HG03558 (cell line): ENCODE results near the gene TTYH3.
"Not testable (repeated sequence)": the region's sequence is repeated elsewhere in the genome, so short reads cannot be mapped to it uniquely, and the experiment has no call there.

ENCODE experiments used
- ATAC-seq: cut with Tn5 transposase; IDR thresholded peaks from one replicate; pipeline ENCODE4 v1.9.1; 2021; ENCODE audit warnings: moderate number of reproducible peaks; ENCODE audit not compliant: unreplicated experiment; ENCODE audit errors: extremely low read depth

TTYH3 gene

DNA sequence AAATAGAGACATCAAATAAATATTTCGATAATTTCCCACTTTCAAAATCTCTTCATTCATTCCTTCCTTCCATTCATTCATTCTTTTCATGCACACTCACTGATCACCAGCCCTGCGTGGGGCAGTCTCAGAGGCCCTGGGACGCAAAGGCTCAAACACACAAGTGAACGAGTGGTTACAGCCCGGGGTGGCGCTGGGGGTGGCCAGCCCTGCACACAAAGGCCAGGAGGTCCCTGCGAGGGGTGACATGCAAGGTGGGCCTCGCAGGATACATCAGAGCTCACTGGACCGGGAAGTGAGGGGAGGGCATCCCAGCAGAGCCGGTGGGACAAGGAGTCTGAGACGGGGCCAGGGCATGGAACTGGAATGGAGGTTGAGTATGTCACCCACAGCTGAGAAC lies 29.9 kb upstream of the TTYH3 start:
- ATAC-seq = no peak

- no peak for ATAC-seq
Measured at GRCh38 chr7:2602406-2603043, 29.3 kb upstream of the TTYH3 start.

- no peak for ATAC-seq
Measured at GRCh38 chr7:2603044-2603965, 28.5 kb upstream of the TTYH3 start.

DNA sequence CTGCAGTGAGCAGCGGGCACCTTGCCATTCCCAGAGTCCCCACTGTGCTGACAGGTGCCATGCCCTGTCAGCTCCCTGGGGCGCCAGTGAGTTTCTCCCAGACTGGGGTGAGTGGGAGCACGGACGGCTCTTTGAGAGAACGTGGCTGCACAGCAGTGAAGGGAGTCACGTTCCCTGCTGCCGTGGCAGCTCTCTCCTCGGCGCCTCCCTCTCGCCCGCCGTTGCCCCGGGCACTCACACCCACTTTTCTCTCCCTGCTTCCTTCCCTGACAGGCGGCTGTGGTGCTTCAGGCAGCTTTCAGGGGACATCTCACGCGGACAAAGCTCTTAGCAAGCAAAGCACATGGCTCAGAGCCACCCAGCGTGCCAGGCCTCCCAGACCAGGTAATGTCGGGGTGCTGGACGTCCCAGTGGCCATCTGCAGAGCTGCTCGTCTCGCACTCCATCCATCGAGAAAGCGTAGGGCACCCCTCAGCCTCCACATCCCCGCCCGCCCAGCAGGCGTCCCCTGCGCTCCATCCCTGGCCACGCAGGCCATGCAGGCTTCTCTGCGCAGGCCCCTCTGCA lies 27.1 kb upstream of the TTYH3 start:
- ATAC-seq = no peak

GRCh38 chr7:2605608-2606538 lies 25.9 kb upstream of the TTYH3 start:
- ATAC-seq = no peak

GRCh38 chr7:2606539-2606936 lies 25.2 kb upstream of the TTYH3 start:
- no peak for ATAC-seq

GRCh38 chr7:2607122-2607922 lies 24.5 kb upstream of the TTYH3 start:
- ATAC-seq = no peak

GRCh38 chr7:2607923-2608904 lies 23.6 kb upstream of the TTYH3 start:
- ATAC-seq = no peak

DNA sequence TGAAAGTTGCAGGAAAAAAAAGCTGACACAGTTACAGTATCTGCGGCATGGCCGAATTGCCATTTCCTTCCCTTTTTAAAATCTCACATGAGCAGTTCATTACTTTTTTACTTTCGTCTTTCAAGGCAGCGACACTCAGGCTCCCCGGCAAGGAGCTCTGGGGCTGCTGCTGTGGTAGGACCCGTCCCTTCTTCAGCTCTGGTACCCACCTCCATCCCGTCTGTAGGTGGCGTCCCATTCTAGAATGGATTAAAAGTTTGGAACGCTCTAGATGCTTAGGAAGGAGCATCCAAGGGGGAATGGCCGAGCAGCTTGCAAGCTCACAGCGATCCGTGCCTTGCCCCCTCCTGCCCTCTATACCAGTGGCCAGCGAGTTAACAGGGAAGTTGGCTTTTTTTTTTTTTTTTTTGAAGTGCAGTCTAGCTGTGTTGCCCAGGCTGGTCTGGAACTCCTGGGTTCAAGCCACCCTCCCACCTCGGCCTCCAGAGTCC lies 22.8 kb upstream of the TTYH3 start:
- ATAC-seq = no peak

DNA sequence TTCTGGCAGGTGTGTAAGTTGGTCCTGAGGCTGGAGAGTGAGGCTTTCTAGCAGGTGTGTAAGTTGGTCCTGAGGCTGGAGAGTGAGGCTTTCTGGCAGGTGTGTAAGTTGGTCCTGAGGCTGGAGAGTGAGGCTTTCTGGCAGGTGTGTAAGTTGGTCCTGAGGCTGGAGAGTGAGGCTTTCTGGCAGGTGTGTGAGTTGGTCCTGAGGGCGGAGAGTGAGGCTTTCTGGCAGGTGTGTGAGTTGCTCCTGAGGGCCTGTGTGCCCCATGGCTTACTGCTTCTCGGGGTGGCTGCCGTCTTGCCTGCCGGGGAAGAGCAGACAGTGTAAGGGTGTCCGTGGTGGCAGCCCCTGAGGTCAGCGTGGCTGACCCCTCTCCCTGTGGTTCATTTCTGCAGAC lies 22.1 kb upstream of the TTYH3 start:
- ATAC-seq = not testable (repeated sequence)

GRCh38 chr7:2610466-2610865 lies 21.3 kb upstream of the TTYH3 start:
- no peak for ATAC-seq

DNA sequence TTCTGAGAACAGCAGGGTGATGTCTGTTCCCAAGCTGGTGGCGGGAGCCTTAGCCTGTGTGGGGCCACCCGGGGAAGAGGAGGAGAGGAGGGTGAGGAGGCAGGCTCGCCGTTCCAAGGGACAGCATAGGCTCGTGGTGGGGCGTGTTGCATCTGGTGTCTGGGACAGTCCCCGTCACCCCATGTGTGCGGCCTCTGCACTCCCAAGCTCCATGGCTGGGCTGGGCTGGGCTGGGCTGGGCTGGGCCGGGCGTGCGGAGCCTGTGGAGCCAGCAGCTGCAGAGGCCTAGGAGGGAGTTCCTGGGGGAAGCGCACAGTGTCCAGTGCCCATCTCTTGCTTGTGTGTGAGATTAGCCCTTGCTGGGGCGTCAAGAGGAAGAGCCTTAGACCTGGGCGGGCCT lies 20.9 kb upstream of the TTYH3 start:
- ATAC-seq = no peak

GRCh38 chr7:2611401-2611800 lies 20.4 kb upstream of the TTYH3 start:
- no peak for ATAC-seq

DNA sequence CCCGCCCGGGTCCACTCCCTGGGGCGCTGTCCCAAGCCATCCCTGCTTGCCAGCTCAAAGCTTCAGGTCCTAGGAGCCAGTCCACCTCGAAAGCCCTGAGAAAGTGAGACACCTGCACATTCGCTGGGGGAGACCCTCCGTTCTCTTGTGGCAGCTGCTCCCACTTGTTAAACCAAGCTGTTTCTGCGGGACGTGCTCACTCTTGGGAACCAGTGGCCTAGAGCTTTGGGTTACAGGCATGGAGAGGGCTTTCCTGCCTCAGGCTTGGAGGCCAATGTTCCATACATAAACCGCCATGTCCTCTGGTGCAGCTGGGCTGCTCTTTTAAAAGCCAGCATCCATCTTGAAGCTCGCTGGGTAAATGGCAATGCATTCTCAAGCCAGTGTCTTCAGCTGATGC lies 19.9 kb upstream of the TTYH3 start:
- no peak for ATAC-seq

GRCh38 chr7:2612445-2613097 lies 19.2 kb upstream of the TTYH3 start:
- no peak for ATAC-seq

DNA sequence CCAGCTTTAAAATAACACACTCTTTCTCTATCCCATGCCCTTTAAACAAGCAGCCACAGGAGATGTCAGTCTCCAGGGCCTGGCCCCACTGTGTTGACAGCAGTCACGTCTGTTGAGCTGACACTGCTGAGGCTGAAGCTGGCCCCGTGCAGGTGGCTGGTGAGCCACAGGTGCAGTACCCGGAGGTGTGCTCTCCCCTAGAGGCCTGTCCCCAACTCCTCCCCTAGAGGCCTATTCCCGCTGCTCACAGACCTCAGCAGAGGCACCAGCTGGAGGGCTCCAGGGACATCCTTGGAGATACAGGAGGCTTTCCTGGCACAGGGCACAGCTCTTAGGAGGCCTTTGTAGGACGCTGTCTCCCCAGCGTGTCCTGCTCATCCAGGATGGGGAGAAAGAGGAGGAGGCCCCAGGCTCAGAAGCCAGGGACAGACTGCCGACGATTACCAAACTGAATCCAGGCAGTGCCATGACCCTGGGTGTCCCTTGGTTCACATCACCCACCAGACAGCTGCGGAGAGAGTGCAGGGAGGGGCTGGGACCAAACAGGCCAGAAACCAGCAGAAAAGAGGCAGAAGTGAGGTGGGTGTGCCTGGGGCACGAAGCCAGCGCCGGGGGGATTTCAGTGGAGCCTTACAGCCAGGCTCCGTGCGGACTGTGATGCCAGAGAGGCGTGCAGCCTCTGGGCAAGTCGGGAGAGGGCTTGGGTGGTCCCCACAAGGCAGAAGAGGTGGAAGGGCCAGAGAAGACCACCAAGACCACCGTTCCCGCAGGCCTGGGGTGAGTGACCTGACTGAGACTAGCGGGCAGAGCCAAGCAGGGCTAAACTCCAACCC lies 18.5 kb upstream of the TTYH3 start:
- no peak for ATAC-seq
